Retina (tissue), 1 donor: ENCODE measurements around the gene ARMC7.
"Not testable (repeated sequence)": the region's sequence is repeated elsewhere in the genome, so short reads cannot be mapped to it uniquely, and the experiment has no call there.

Source experiments
- DNase-seq: peaks from one replicate; pipeline ENCODE4 v3.0.0-alpha.2; 2016

Gene ARMC7

DNA sequence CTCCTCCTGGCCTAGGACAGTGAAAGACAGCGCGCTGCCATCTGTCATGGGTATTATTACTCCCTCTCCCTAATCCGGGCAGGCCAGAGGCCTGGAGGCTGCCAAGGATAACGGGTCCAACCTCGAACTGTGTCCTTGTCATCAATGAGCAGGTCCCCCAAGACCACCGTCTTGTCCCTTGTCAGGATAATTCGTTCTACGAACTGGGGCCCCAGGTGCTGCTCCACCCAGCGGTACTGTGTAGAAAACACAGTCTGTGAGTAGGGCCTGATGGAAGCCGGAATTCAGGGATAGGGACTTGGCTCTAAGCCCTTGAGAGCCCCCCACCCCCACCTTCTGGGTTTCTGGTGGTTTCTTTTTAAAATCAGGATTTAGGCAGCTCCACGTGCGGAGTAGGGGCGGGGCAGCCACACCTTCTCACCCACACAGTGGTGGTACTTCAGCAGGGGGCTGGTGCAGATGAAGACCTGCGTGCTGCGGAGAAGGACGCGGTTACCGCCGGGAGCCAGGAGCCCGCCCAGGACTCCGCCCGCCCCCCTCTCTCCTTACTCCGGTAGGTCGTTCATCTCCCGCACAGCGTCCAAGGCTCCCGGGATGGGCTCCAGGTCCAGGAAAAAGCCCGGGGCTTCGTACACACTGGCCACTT is 21.0 kb downstream of the ARMC7 start:
- DNase-seq: peak; percentile 86

DNA sequence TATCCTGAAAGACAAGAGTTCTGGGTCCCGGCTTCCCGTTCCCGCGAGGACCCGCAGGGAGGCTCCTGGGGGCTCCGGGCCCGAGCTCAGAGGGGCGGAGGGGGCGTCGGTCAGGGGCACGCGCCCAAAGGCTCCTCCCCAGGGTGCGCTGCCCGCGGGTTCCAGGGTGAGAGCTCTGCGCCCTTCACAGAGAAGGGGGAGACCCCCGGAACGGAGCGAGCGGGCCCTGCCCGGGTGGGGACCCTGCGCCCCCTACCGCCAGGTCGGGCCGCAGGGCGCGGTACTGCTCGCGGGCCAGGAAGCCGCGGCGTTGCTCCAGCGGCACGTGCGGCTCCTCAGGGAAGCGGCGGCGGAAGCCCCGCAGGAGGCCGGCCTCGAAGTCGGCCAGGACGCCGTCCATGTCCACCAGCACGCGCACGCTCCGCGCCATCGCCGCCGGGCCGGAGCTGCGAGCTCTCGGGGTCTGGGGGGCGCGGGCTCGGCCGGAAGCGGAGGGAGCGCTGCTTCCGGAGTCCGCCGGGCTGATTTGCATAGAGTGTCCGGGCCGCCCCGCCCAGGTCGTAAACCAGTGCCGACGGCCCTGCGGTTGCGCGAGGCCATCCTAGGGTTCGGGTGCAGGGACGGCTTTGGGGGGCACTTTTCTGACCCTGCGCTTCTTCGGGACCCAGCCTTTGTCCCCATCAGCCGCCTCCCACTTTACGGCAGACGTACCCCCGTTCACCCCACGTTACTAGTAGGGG is 21.7 kb downstream of the ARMC7 start, which contains the start of gene NT5C:
NT5C (minus strand) TSS at position 465 of the 740 bp plus-strand sequence; CDS start at position 430, 35 bp downstream.
- peak; percentile 95 for DNase-seq

DNA sequence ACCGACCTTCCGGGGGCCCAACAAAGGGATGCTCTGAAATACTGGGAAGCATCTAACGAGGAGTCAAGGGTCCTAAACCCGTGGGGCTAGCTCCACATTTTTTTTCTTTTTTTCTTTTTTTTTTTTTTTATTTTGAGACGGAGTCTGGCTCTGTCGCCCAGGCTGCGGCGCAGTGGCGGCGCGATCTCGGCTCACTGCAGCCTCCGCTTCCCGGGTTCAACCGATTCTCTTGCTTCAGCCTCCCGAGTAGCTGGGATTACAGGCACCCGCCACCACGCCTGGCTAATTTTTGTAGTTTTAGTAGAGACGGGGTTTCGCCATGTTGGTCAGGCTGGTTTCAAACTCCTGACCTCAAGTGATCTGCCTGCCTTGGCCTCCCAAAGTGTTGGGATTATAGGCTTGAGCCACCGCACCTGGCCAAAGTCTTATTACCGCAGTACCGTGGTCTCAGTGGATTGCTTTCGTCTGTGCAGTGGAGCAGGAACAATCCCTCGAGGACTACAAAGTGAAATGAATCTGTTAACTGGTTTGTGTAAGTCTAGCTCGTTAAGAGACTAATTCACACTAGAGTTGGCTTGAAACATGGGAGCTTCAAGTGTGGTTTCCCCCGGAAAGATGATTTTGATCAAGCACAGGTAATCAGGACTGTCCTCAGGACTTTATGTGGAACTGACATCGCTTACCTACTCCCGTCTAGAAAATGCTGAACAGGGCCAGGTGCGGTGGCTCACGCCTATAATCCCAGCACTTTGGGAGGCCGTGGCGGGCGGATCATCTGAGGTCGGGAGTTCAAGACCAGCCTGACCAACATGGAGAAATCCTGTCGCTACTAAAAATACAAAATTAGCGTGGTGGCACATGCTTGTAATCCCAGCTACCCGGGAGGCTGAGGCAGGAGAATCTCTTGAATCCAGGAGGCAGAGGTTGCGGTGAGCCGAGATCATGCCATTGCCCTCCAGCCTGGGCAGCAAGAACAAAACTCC is 22.5 kb downstream of the ARMC7 start:
- DNase-seq: not testable (repeated sequence)

DNA sequence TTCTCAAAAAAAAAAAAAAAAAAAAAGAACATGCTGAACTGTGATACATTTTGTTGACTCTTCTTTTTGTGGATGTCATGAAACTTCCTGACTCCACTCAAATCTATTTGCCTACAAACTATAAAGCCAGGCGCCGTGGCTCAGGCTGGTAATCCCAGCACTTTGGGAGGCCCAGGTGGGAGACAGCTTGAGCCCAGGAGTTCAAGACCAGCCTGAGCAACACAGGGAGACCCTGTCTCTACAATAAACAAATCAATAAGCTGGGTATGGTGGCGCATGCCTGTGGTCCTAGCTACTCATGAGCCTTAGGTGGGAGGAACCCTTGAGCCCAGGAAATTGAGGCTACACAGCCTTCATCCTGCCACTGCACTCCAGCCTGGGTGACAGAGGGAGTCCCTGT is 23.2 kb downstream of the ARMC7 start:
- DNase-seq: no peak

DNA sequence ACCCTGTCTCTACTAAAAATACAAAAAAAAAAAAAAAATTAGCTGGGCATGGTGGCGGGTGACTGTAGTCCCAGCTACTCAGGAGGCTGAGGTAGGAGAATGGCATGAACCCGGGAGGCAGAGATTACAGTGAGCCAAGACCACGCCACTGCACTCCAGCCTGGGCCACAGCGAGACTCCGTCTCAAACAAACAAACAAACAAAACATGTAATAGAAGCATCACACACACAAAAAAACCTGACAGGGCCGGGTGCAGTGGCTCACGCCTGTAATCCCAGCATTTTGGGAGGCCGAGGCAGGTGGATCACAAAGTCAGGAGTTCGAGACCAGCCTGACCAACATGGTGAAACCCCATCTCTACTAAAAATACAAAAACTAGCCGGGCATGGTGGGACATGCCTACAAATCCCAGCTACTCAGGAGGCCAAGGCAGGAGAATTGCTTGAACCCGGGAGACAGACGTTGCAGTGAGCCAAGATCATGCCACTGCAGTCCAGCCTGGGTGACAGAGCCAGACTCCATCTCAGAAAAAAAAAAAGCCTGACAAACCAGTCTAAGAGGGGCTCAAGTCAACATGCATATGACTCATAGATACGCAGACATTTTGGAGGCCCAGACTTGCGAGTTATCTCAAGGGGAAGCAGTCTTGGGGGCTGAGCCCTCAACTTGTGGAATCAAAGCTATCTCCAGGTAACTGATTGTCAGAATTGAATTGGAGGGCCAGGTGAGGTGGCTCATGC is 24.0 kb downstream of the ARMC7 start:
- not testable (repeated sequence) for DNase-seq

DNA sequence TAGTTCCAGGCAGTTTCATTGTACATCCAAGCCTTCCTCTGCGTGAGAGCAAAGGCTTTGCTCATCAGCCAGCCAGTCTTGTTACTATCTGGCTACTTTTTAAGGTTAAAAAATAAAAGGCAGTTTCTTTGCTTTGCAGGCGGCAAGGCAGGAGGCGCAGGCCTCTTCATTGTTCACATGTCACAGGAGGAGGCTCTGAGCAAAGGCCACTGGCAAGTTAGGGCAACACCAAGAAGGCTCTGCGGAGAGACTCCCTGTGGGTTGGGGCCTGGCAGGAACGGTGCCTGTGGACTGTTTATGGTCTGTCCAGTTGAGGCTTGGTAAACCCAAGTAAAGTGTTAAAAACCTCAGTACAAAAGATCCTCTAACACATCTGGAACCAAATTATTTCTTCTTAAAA is 25.7 kb downstream of the ARMC7 start:
- no peak for DNase-seq

DNA sequence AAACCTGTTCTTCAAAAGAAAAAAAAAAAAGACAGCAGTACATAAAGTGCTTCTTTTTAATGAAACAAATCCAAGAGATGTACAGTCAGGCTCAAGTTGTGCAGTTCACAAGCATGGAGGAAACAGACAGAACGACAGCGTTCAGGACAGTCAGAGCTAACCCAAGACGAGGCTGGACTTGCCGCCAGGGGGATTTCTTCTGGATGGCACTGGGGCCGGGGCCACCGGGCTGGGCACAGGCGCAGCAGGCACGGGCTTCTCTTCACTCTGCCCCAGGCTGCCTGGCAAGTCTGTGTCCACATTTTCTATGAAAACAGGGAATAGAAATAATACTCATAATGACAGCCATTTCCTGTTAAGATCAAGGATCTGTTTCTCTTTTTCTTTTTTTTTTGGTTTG is 26.2 kb downstream of the ARMC7 start:
- DNase-seq: no peak

DNA sequence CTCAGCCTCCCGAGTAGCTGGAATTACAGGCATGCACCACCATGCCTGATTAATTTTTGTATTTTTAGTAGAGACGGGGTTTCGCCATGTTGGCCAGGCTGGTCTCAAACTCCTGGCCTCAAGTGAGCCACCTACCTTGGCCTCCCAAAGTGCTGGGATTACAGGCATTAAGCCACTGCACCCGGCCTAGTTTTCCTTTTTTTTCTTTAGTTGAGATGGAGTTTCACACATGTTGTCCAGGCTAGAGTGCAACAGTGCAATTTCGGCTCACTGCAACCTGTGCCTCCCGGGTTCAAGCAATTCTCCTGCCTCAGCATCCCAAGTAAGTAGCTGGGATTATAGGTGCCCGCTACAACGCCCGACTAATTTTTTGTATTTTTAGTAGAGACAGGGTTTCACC is 28.0 kb downstream of the ARMC7 start:
- not testable (repeated sequence) for DNase-seq

DNA sequence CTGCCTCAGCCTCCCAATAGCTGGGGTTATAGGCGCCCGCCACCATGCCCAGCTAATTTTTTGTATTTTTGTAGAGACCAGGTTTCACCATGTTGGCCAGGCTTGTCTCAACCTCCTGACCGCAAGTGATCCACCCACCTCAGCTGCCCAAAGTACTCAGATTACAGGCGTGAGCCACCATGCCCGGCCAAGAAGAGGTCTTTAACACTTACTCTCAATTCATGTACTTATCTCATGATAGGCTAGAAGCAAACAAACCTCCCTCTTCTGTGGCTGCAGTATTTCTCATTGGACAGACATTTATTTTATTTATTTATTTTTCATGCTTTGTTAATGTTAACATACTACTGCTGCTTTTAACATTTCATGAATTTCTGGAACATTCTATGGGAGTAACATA is 28.8 kb downstream of the ARMC7 start:
- DNase-seq: no peak

DNA sequence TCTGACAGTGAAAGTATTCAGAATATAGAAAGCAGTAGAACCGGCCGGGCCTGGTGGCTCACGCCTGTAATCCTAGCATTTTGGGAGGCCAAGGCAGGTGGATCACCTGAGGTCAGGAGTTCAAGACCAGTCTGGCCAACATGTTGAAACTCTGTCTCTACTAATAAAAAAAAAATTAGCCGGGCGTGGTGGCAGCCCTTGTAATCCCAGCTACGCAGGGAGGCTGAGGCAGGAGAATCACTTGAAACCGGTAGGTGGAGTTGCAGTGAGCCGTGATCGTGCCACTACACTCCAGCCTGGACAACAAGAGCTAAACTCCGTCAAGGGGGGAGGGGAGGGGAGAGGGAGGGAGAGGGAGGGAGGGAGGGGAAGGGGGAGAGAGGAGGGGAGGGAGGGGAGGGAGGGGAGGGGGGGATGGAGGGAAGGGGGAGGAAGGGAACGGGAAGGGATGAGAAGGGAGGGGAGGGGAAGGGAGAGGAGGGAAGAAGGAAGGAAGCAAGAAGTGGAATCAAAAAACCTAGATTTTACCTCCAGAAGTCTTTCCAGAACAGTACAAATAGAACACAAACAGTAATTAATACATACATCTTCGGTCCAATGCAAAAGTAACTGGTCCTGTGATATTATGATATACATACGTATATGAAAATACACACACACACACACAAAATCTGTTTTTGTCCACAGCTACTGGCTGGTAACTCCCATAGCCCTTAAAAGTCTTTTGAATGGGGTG is 32.6 kb downstream of the ARMC7 start:
- no peak for DNase-seq

DNA sequence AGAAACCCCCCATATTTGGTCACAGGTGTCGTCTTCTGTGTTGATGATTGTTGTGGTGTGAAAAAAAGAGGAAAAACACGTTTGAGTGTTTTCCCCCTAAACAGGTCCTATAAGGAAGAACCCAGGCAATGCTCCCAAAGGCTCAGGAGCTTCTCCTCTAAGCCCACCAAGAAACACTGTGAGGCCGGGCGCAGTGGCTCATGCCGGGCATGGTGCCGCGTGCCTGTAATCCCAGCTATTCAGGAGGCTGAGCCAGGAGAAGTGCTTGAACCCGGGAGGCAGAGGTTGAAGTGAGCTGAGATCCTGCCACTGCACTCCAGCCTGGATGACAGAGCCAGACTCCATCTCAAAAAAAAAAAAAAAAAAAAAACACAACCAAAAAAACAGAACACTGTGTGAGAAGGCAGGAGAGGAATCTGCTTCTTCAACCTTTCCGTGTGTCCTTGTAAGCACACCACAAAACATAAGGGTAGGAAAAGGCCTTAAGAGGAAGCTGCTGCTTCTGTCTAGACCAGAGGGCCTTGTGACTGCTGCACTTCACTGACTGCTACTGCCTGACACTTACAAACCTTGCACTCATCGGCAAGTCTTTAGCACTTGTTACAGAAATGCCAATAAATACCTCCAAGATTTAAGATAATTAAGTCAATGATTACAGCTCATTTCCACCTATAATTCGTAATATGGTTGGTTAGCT is 35.2 kb downstream of the ARMC7 start:
- no peak for DNase-seq

DNA sequence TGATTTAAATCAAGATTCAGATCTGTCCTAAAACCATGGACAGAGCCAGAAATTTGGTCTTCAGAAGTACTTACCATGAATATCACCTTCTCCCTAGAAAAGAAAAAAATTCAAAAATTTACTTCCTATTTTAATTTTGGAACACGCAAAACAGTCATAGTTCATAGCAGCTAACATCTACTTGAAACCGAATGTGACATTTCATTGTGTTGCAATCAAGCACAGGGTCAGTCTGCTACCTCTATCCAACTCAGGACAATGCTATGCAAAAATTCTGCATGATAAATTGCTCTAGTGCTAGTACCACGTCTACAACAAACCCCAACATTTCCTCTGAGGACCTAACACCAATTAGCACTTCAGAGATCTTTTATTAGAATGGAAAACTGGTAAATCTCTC is 36.8 kb downstream of the ARMC7 start:
- DNase-seq: no peak

DNA sequence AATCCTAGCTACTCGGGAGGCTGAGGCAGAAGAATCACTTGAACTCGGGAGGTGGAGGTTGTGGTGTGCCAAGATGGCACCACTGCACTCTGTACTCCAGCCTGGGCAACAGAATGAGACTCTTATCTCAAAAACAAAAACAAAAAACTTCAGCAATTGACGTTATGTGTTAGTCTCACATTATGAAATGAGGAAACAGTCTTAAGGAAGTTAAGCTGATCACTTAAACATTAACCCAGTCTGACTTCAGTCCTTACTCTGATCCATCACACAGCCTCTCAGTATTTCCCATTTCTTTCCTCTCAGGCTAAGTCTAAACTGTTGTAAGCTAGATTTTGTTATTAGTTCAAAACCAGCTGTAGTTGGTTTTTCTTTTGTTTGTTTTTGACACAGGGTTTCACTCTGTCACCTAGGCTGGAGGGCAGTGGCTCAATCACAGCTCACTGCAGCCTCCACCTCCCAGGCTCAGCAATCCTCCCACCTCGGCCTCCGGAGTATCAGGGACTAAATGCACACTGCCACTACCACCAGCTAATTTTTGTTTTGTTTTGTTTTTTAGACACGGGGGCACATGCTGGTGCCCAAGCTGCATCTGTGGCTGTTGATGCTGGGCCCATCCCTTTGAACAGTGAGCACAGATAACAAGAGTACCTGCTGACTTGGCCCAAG is 38.2 kb downstream of the ARMC7 start:
- no peak for DNase-seq

DNA sequence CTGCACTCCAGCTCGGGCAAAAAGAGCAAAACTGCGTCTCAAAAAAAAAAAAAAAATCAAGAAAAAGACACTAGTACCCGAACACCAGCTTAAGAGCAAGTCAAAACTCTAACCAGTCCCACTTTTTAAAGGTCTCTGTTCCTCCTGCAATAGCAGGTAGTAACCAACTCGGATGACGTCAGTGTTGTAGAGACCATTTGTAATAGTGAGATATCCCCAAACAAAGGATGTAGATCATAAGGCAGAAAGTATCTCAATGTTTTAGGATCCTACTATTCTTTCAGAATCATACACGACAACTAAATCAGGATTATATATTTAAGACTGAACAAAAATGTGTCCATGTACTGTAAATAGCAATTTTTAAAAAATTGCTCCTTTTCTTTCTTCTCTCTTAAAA is 42.2 kb downstream of the ARMC7 start:
- peak; percentile 30 for DNase-seq

DNA sequence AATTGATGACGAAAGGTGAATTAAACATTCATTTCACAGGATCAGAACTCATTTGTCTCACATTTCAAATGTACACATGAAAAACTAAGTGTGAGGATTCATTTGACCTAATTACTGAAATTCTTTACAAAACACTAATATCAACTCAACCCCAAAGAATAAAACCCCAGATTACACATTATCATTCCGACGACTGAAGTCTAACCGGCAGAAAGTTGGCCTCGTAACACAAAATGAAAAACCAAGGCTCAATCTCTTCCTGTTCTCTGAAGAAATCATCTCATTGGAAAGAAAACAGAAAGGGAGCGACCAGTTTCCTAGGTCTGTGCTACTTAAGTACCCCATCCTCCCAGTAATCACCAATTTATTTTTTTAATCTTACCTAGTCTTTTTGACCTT is 42.8 kb downstream of the ARMC7 start:
- no peak for DNase-seq

DNA sequence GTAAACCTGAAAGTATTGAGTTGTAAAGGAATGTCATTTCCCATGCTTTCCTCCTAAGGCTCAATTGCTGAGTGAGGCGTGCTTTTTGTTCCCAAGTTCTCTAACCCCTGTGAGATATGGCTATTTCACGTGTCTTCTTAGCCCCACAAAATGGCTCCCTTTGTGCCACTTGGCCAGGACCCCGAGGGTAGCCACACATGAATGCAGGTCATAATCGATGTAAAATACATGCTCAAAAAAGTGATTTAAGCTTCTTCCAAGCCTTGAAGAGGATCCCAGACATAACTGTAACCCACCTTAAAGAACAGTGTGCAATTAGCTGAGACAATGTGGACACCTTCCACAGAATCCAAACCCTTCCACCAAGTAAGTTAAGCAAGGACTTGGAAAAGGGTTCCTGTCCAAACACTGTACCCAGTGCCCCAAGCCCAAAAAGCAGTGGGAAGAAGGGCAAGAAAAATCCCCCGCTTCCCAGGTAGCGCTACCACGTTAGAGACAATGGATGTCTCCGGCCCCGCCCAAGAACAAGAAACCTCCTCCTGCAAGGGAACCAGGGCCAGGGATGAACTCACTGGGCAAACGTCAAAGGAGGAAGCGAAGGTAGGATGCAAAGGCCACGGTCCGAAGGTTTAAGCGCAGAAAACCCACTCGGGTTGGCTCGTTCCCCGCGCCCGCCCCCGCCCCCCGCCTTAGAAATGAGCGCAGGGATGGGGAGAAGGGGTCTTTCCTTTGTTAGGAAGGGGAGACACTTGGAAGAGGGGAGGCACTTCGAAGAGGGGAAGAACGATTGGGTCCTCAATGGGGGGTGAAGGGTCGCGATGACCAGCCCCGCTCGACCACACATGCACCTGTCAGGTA is 43.4 kb downstream of the ARMC7 start:
- DNase-seq: peak; percentile 80

DNA sequence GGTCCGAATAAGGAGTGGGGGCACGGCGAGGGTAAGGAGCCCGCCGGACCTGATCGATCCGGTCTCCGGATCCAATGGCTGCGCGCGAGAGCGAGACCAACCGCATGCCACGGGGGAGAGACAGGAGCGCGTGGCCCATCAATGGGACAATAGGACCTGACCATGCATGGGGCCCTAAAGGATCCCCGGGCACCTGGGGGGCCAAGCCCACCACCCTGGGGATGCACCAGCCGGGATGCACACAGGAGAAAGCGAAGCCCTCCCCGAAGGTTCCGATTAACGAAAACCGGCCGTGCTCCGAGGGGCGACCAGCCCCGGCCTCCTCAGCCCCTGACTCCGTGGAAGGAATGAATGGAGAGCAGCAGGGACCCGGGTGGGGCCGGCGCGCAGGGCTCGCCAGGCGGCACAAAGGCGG is 44.0 kb downstream of the ARMC7 start:
- DNase-seq: peak; percentile 89

DNA sequence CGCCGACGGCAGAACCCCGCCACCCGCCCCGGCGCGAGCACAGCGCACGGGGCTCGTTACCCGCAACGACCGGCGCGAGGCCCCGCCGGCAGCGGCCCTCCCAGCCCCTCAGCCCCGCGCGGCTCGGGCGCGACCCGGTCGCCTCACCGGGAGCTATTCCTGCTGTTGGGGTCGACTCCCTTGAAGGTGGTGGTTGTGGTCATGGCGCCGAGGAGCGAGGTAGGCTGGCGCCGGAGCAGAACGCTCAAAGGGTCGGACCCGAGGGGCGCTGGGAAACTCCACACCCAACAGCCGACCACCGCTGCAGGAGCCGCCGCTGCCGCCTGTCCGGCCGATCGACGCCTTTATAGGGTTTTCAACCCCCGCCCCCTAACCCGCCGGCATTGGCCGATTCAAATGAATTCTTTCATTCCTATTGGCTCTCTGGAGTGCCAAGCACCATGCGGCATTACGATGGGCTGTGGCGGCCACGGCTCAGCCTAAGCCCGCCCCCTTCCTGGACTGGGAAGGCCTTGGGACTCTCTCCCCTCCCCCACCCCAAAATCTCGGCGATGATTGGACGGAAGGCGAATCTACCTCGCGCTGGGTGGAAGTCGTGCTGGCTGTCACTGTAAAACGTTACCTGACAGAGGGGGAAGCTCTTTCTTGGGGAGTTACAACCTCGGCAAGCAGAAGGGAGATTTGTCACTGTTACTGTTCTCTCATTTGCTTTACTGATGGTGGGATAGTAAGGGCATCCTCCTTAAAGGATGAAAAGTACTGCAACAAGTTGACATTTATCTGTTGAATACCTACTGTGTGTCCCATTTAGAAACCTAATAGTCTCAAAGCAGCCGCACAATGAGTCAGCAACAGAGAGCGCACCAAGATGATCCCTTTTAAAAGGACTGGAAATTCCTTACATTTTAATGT is 44.7 kb downstream of the ARMC7 start, which contains the start of gene JPT1:
JPT1 (minus strand) TSS at position 318 of the 912 bp plus-strand sequence; CDS start at position 203, 115 bp downstream.
- DNase-seq: peak; percentile 97
